HG03460 (cell line): ENCODE measurements around the gene ADSL.
A peak's percentile ranks its signal among the peaks of the same experiment; 100 is the strongest.

Experiments
- ATAC-seq: cut with Tn5 transposase; IDR thresholded peaks from one replicate; pipeline ENCODE4 v1.9.1; 2021; ENCODE audit not compliant: unreplicated experiment

ADSL gene

DNA sequence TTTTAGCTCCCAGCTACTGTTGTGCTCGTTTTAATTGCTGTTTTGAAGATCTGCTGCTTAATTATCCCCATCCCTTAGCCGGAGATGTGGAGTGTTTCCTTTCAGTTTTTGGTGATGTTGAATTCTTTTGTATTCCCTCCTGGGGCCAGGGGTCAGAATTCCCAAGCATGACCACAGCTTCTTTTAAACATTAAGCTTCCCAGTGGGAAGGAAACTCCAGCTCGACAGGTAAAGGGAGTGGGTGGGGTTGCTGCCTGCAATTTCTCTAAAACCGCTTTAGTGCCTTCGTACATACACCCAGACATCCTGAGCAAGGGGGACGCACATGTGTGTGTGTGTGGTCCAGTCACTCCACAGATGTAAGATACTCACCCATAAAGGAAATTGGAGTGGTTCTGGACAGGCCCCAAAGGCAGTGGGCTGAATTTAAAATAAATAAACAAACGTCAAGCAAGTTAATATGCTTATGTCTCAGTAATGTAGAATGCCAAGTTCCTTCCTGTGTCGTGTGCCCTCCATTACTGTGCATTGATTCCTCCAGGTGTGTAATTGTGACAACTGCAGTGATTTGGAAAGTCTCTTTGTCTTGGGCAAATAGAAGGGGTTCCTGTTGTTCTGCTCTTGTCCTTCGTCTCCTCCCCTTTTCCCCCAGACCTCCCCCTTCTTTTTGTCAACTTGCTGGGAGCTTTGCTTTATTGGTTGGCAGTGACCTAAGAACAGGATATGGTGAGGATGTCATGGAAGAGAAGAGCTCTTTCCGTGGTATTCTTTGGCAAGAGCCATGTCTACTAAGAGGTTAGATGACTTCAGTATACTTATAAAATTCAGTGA, 19.2 kb upstream of the ADSL start:
- ATAC-seq, result no peak

DNA sequence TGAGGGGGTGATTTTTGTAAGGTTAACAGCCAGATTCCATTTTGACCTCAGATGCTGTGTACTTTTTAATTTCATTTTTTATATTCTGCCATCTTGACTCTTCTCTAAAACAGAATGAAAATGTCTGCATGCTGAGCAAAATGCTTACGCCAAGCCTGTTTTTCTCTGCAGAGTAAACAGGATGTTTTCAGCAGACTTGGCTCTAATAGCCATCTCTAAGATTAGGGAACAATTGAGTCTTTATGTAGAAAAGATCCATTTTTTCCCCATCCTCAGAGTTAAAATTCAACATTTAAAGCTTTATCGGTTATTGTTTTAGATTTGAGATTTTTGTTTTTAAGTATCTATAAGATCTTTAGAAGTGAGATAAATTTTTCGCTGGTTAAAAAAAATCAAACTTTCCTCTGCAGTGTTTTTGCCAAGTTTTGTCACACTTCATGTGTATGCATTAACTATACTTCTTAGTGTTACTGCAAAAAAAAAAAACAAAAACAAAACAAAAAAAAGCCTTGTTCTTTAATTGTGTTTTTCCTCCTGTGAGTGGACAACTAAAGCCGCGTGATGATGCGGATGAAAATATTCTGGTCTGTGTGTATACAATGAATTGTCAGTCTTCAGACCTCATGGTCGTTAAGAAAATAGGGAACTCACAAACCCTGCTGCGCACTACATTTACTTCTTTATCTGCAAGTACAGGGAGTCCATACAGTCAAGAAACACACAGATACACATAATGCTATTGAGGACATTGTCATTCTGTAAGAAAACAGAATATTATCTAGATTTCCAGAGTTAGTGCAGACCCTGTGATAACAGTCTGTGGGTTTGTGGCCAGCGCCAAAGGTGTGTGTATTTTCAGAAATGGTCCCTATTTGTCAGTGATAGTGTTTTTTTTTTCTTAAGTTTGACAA, 17.5 kb upstream of the ADSL start:
- ATAC-seq, result no peak

DNA sequence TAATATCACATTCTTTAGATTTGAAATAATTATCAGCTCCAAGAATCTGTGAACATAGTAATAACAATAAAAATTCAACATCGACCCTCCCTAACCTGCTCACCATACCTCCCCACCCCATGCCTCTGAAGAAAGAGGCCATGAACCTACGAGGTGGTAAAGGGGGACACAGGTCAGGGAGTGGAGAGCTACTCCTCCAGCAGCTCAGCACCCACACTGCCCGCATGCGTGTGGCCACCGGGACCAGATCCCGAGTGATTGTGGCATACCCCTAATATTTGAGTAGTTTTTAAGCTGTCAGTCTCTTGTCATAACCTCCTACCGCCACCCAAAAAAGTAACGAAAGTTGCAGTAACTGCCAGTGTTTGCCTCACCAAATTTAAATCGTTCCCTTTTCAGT, 16.8 kb upstream of the ADSL start:
- ATAC-seq, result no peak

DNA sequence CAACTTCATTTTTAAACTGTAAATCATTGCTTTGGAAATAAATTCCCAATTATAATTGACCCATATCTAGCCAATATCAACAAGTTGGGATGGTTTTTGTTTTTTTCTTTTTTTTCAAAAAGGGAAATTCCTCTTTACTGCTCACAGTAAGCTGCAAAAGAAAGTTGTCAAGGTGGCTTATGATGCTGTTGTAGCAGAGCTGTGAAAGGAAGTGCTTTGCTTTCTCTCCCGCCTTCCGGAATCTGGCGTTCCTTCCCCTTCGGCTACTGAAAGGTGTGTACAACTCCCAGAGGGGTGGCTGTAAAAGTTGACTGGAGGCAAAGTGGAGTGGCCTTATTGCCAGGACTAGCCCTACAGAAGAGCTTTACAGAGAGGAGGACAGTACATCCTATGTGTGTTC, 16.2 kb upstream of the ADSL start:
- ATAC-seq, result no peak

DNA sequence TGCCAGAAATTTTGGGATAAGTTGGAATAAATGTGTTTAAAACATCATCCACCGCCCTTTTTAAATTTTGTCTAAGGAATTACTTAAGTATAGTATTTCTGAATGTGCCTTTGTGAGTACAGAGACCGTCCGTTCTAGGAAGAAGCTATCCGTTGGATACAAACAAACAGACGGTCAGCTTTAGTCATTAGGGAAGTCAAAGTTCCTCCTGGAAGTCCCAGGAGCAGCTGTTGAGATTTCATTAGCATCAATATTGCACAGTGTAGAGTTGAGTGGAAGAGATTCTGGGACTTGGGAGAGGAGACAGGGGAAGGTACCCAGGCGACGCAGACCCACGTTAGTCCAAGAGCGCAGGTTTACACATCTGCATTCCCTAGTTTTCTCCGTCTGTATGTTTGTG, 15.7 kb upstream of the ADSL start:
- ATAC-seq, result no peak

DNA sequence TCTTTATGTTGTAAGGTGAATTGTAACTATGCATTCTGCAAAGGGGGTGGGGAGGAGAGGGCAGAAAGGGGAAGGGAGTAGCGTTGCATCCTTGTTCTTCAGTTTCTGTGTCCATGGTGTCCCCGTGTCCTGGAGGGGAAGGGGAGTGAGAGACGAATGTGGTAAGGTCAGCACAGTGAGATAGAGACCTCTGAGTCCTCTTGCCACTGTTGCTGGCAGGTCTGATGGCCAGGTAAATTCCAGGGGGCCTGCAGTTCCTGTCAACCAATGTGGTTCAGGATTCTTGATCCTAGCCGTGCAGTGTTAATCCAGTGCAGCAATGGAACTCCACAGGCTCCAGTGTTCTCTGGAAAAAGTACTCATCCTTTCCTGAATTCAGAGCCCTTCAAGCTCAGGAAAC, 14.6 kb upstream of the ADSL start:
- ATAC-seq, result no peak

DNA sequence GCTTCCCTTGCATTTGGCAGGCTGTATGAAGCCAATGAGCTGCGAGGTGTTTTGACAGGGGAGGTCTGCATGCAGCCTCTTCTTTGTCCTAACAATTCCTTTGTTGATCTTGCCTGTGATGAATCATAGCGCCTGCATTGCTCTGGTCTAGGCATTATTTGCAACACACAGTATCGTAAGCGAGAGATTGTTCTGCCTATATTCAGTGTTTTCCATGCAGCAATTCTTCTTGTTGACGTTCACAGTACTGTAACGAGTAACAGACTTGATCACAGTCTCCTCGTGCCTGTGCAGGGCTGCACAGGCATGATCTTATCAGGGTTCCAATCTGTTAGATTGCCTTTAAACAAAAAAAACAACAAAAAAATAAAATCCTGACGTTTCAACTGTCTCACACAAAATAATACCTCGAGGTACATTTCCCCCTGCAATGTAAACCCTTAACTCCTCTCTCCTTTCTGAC, 13.9 kb upstream of the ADSL start:
- ATAC-seq, result no peak

DNA sequence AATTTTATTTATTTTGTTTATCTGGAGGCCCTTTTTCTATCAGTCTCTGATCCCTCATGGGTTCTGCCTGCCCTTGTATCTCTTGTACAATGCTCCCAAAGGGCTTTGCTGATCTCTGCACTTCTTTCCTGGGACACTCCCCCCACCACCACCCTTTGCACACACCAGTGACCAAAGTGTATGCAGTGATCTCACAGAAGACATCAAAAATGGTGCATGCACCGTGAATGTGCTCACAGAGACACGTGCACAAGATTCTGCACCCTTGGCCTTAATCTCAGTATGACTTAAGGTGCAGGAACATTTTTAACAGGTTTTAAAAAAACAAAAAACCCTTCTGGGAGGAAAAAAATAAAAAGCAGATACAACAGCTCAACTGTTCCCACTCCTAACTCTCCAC, 12.2 kb upstream of the ADSL start:
- no peak for ATAC-seq

DNA sequence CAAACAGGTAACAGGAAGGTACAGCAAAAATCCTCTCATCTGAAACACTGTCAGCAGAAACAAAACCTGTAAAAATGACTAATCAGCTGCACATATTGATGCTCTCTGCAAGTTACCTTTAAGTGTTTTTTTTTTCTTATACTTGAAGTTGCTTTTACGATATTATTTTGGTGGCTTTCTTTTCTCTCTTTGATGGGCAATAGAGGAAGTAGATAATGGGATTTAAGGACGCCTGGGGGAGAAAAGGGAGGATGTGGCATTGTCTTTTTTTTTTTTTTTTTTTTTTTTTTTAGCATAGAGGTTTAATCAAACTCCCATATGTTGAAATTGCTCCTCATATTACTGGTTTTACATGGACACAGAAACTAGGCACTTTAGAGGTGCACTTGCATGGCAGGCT, 11.4 kb upstream of the ADSL start:
- ATAC-seq, result no peak

DNA sequence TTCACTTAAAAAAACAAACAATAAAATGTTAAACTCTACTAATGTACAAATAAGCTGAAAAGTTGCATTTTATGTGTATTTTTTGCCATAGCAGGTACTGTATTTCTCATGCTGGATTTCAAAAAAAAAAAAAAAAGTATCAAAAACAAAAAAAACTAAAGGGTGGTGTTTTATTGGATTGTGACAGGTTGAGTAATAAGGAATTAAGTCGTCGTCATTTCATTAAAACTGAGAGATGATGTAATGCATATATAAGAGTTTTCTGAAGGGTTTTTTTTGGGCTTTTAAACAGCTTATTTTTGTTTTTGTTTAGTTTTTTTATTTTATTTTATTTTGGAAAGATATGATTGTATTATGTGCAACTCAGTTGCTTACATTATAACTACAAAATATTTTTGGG, 10.9 kb upstream of the ADSL start:
- no peak for ATAC-seq

DNA sequence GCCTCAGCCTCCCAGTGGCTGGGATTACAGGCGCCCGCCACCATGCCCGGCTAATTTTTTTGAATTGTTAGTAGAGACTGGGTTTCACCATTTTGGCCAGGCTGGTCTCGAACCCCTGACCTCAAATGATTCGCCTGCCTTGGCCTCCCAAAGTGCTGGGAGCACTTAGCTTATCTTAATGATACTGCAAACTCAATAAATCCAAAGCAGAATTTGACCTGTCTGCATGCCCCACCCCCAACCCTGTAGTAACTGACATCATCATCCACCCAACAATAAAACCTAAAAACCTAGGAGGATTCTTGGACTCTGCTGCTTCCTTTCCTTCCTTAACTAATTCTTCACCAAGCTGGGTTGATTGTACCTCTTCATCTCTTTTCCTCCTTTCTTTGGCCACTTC, 6.3 kb upstream of the ADSL start:
- no peak for ATAC-seq

DNA sequence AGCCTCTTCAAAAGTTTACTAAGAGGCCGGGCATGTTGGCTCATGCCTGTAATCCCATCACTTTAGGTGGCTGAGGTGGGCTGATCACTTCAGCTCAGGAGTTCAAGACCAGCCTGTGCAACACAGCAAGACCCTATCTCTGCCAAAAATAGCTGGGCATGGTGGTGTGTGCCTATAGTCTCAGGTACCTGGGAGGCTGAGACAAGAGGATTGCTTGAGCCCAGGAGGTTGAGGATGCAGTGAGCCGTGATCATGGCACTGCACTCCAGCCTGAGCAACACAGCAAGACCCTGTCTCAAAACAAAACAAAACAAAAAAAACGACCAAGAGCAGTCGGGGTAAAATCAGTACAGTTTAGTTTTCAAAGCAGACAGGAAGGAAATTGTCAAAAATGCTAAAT, 4.7 kb upstream of the ADSL start:
- no peak for ATAC-seq

DNA sequence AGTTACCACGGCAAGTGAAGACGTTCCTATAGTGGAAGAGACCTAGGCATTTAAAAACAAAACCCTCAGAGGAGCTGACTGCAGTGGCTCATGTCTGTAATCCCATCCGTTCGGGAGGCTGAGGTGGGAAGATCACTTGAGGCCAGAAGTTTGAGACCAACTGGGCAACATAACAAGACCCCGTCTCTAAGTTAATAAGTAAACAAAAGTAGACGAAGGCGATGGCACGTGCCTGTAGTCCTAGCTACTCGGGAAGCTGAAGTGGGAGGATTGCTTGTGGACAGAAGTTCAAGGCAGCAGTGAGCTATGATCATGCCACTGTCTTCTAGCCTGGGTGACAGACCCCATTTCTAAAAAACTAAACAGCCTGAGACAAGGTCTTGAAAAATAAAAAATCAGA, 3.8 kb upstream of the ADSL start:
- ATAC-seq, result no peak

DNA sequence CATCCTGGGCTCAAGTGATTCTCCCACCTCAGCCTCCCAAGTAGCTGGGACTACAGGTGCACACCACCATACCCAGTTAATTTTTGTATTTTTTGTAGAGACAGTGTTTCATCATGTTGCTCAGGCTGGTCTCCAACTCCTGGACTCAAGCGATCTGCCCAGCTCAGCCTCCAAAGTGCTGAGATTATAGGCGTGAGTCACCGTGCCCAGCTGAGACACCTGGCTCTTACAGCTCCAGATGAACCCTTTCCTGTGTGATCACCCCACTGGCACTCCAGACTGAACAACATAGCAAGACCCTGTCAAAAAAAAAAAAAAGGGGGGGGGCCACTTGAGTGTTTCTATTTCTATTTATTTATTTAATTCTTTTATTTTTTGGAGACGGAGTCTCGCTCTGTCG, 1.0 kb upstream of the ADSL start:
- ATAC-seq, result no peak

DNA sequence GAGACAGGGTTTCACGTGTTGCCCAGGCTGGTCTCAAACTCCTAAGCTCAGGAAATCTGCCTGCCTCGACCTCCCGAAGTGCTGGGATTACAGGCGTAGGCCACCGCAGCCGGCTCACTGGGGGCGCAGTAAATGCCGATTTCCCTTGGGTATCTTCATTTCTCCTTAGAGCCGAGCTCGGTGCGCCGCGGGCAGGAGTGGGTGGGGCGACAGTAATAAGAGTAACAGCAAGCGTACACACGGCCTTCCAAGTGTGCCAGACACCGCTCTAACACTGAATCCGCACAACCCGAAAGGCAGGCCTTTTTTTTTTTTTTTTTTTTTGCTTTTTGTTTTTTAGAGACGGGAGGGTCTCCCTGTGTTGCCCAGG, 500 bp upstream of the ADSL start:
- peak; percentile 6 for ATAC-seq

DNA sequence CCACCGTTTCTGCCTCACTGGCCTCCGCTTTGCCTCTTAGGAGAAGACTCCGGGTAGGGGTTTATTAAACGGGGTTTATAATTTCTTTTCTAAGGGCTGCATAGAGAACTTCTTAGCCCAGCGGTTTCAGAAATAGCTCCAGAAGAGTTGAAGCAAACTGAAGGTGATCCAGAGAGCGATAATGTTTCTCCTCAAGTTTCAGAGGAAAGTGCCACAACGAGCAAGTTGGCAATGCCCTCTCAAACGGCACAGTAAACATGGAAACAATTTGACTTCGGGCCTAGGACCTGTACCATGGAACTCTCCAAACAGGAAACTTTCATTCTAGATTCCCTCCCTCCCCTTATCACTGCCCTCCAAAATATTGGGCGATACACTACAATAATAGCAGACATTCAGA, 1.0 kb downstream of the ADSL start:
- no peak for ATAC-seq

DNA sequence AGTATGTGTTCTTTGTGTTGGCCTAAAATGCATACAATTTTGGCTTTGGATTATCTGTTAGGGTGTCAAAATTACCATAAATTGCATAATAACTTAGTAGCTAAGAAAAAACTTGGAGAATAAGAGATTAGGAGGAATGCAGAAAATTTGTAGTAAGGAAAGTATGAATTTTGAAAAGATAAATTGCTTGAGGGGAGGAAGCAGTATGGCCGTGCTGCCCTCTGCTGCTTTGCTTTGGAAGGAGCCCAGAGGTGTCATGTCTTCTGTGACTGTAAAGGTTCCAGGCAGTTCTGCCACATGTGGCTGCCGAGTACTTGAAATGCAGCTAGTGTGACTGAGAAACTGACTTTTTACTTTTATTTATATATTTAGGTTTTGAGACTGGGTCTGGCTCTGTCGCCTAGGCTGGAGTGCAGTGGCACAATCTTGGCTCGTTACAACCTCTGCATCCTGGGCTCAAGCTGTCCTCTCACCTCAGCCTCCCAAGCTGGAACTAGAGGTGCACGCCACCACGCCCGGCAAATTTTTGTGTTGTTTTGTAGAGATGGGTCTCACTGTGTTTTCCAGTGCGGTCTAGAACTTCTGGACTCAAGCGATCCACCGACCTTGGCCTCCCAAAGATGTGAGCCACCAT, 1.8 kb downstream of the ADSL start:
- no peak for ATAC-seq

DNA sequence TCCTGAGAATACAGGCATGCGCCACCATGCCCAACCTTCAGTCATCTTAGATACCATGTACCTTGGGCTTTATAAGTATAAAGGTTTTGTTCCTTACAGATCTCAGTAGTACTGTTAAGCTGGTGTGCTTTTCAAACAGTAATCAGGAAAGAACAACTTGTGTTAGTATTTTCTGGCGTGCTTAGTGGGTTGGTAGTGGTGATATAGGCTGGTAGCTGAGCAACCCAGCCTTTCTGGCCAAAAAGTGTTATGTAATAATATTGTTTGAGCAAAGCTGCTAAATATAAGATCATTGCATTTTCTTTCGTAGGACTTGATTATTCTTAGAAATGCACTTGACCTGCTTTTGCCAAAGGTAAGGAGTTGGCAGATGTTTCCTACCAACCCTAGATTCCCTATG, 6.5 kb downstream of the ADSL start:
- ATAC-seq, result no peak

DNA sequence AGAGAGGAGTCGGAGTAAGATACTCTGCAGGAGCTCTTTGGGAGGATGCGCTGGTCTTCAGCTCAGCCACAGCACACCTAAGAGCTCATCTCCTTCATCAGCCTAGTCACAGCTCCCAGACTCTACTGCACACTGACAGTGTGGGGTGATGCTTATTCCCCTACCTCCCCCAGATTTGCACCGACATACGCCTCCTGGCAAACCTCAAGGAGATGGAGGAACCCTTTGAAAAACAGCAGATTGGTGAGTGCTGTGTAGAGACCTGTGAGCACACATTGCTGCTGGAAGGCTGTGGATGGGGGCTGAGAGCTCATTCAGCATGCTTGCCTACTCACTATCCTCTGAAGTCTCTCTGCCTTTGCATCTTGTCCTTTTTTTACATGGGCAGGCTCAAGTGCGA, 14.8 kb downstream of the ADSL start:
- ATAC-seq, result no peak

DNA sequence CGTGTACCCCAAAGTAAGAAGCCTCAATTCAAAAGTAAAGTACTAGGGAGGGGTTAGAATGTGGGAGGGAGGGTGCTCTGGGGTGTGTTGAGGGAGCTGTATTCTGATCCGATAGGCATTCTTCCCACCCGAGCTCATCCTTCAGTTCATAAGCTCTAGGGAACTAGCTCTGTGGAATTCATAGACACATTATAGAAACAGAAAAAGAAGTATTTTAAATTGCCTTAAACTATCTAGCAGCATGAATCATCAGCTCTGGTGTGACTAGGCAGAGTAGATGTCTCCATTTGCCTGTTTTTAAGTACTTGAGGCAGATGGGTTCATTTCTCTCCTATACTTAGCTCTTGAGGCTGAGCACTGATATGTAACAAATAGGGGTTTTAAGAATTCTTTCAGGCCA, 16.8 kb downstream of the ADSL start:
- ATAC-seq, result no peak

DNA sequence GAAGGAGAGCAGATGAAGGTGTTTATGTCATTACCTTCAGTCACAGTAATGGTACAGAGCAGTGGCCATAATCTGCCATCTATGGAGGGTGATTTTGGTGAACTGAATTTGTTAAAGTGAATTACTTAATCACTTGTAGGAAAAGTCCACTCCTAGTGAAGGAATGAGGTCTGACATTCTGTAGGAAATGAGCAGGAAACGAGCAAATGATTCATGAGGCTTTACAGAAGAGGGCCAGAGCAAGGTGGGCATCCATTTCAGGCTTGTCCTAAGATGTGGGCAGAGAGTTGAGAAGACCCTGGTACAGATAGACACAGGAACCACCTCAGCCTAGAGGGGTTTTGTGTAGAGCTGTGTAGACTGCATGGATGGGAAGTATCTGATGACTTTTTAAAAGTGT, 18.1 kb downstream of the ADSL start:
- no peak for ATAC-seq

DNA sequence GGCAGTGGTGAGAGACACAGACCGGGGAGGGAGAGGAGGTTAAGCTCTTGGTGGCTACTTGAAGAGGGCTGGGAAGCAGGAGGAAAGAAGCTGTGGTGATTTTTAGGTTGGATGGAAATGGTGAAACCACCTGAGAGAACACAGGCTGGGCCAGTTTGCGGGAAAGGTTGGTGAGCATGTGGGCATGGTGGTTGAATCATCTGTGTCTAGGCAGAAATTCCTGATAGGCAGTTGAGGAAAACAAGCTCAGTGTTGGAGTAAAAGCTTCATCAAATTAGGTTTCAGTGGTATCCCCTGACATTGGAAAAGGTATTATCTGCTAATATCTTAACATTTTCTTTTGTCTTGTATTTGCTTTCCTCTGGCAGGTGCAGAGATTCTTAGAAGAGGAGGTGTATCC, 19.8 kb downstream of the ADSL start:
- ATAC-seq, result no peak
